PC-3 (cell line): ENCODE results near the gene RRAS2. TPM values are rescaled to one million over a fixed set of nuclear protein-coding genes. Genes with fewer than 3 reads are reported as not detected.

Experiments
- ATAC-seq: fragments of 200-7000 bp; cut with Tn5 transposase; 2 replicates; pipeline ENCODE4 v1.9.1; 2020; ENCODE audit warnings: mild to moderate bottlenecking, moderate library complexity
- BruUV-seq: library from RNA; stranded (reverse); fragments of 400-500 nt; replicated peaks from 2 replicates; lab custom pipeline; 2021; lab: Mats Ljungman, UMichigan
- CTCF ChIA-PET: fragments of 300-600 bp; sonication (Branson Sonifier 250); formaldehyde crosslinking; loops from one replicate; lab custom pipeline; 2022; ENCODE audit warnings: antibody characterized with exemption; lab: Charles Lee
- POLR2A ChIA-PET: fragments of 300-600 bp; sonication (Branson Sonifier 250); formaldehyde crosslinking; loops from one replicate; lab custom pipeline; 2022; ENCODE audit warnings: antibody characterized with exemption; ENCODE audit not compliant: unreplicated experiment; lab: Charles Lee
- DNase-seq: peaks from one replicate; pipeline ENCODE4 v3.0.0-alpha.2; 2015
- H2AFZ ChIP-seq: fragments of 300-600 bp; sonication (generic); 2 replicates; pipeline ENCODE4 v1.6.0; 2016; ENCODE audit warnings: antibody characterized with exemption, low read length
- H3F3A ChIP-seq: fragments of 300-600 bp; sonication (generic); one replicate; pipeline ENCODE4 v1.6.0; 2017; ENCODE audit warnings: antibody characterized with exemption, low read length, control low read depth, mild to moderate bottlenecking; ENCODE audit not compliant: unreplicated experiment
- H3K27ac ChIP-seq: fragments of 300-600 bp; sonication (generic); 2 replicates; pipeline ENCODE4 v1.5.1; 2016; ENCODE audit warnings: mild to moderate bottlenecking, low read length
- H3K27me3 ChIP-seq: fragments of 300-600 bp; sonication (generic); 2 replicates; pipeline ENCODE4 v1.6.1; 2016; ENCODE audit warnings: low read length, mixed read lengths
- H3K36me3 ChIP-seq: fragments of 300-600 bp; sonication (generic); 2 replicates; pipeline ENCODE4 v1.6.1; 2016; ENCODE audit warnings: low read depth, mixed run types, low read length, mixed read lengths
- H3K4me1 ChIP-seq: fragments of 300-600 bp; sonication (generic); 2 replicates; pipeline ENCODE4 v1.5.1; 2016; ENCODE audit warnings: low read length; ENCODE audit not compliant: insufficient read depth
- H3K4me2 ChIP-seq: fragments of 300-600 bp; sonication (generic); 2 replicates; pipeline ENCODE4 v1.6.0; 2016; ENCODE audit warnings: low read length
- H3K4me3 ChIP-seq: fragments of 300-600 bp; sonication (generic); 2 replicates; pipeline ENCODE4 v1.5.1; 2016; ENCODE audit warnings: mild to moderate bottlenecking, low read length, mixed read lengths
- H3K79me2 ChIP-seq: fragments of 300-600 bp; sonication (generic); 2 replicates; pipeline ENCODE4 v1.6.1; 2017; ENCODE audit warnings: low read length, mixed read lengths
- H3K9ac ChIP-seq: fragments of 300-600 bp; sonication (generic); 2 replicates; pipeline ENCODE4 v1.6.0; 2016; ENCODE audit warnings: mild to moderate bottlenecking, low read length
- H3K9me2 ChIP-seq: fragments of 300-600 bp; sonication (generic); replicated peaks from 2 replicates; pipeline ENCODE4 v1.6.1; 2016; ENCODE audit warnings: mixed run types, low read length, mixed read lengths
- H3K9me3 ChIP-seq: fragments of 300-600 bp; sonication (generic); 2 replicates; pipeline ENCODE4 v1.6.1; 2016; ENCODE audit warnings: low read length, mixed read lengths
- H4K20me1 ChIP-seq: fragments of 300-600 bp; sonication (generic); 2 replicates; pipeline ENCODE4 v1.6.1; 2016; ENCODE audit warnings: low read length, mixed read lengths
- CTCF ChIP-seq: fragments of 300-600 bp; sonication (generic); conservative IDR thresholded peaks from 2 replicates; pipeline ENCODE4 v1.5.1; 2017; ENCODE audit warnings: antibody characterized with exemption, low read depth, mild to moderate bottlenecking, low read length
- EZH2 ChIP-seq: fragments of 300-600 bp; sonication (generic); IDR thresholded peaks from one replicate; pipeline ENCODE4 v1.6.1; 2017; ENCODE audit warnings: antibody characterized with exemption, mild to moderate bottlenecking, low read length; ENCODE audit not compliant: unreplicated experiment
- EZH2phosphoT487 ChIP-seq: fragments of 300-600 bp; sonication (generic); IDR thresholded peaks from 2 replicates; pipeline ENCODE4 v1.6.1; 2018; ENCODE audit warnings: mild to moderate bottlenecking, antibody characterized with exemption, low read length, borderline replicate concordance
- intact Hi-C: fragments of 100-400 bp; cut with micrococcal nuclease; formaldehyde crosslinking; loops from 2 replicates; pipeline ENCODE4 v1.9.0; 2023
- total RNA-seq: library from RNA; depleted of rRNA; stranded (reverse); fragments of >200 nt; gene quantifications from 2 replicates; pipeline ENCODE4 v1.2.3, GENCODE V29; 2014

RRAS2 gene
- total RNA-seq, 1 experiment from 2014 or later = 58.6 TPM

GRCh38 chr11:14350716-14351238 lies 8.2 kb downstream of the RRAS2 start:
- ChIA-PET CTCF (no interaction called here), POLR2A (no interaction called here)
- no peak overlapping the region for H3K9ac ChIP-seq
- BruUV-seq = no TSS peak
- DNase-seq = no peak
- no peaks in the 10 kb centered on the region for H3K9me2 ChIP-seq
- no peaks in the 10 kb centered on the region for H3F3A ChIP-seq
- intact Hi-C loops = no loop called here
- no peak overlapping the region for H3K4me2 ChIP-seq
- ATAC-seq = no peak
- H3K27ac ChIP-seq = no peak overlapping the region
- peaks cover 6% of the 10 kb centered on the region; the same call in 1 of the 2 replicates for H3K4me1 ChIP-seq
- H3K27me3 ChIP-seq = no peaks in the 10 kb centered on the region
- no peak overlapping the region for H3K4me3 ChIP-seq
- peaks cover 96% of the 10 kb centered on the region for H3K79me2 ChIP-seq
- TF ChIP-seq EZH2phosphoT487 (no peak), CTCF (no peak), EZH2 (no peak)
- no peaks in the 10 kb centered on the region; the same call in 1 of the 2 replicates for H3K36me3 ChIP-seq
- no peaks in the 10 kb centered on the region for H3K9me3 ChIP-seq
- H2AFZ ChIP-seq = no peak overlapping the region
- H4K20me1 ChIP-seq = no peaks in the 10 kb centered on the region; the same call in 1 of the 2 replicates

- Histone ChIP-seq H3K4me3 (no peak overlapping the region), H3K9ac (no peak overlapping the region), H3K27ac (no peak overlapping the region), H3F3A (no peaks in the 10 kb centered on the region), H4K20me1 (no peaks in the 10 kb centered on the region; the same call in 1 of the 2 replicates), H3K36me3 (no peaks in the 10 kb centered on the region; the same call in 1 of the 2 replicates), H3K79me2 (peaks cover 96% of the 10 kb centered on the region), H3K4me1 (peaks cover 11% of the 10 kb centered on the region; the same call in 1 of the 2 replicates), H3K27me3 (no peaks in the 10 kb centered on the region), H3K4me2 (no peak overlapping the region), H3K9me2 (no peaks in the 10 kb centered on the region), H2AFZ (no peak overlapping the region), H3K9me3 (no peaks in the 10 kb centered on the region)
- CTCF ChIA-PET = no interaction called here
- POLR2A ChIA-PET = no interaction called here
- BruUV-seq = no TSS peak
- DNase-seq = no peak
- intact Hi-C loops = no loop called here
- ATAC-seq = no peak
- TF ChIP-seq EZH2 (no peak), CTCF (no peak), EZH2phosphoT487 (no peak)
Measured at GRCh38 chr11:14350215-14350614, 8.8 kb downstream of the RRAS2 start.

- Histone ChIP-seq H4K20me1 (0 out of 2 replicates have a peak, but pooled peaks cover under 1% of the 10 kb centered on the region), H3K4me2 (no peak overlapping the region), H3K4me1 (peaks cover 12% of the 10 kb centered on the region; the same call in 1 of the 2 replicates), H3K9ac (no peak overlapping the region), H3K9me2 (no peaks in the 10 kb centered on the region), H3K27me3 (no peaks in the 10 kb centered on the region), H3K9me3 (no peaks in the 10 kb centered on the region), H3K79me2 (peaks cover 96% of the 10 kb centered on the region), H2AFZ (no peak overlapping the region), H3K4me3 (no peak overlapping the region), H3K27ac (no peak overlapping the region), H3K36me3 (no peaks in the 10 kb centered on the region; the same call in 1 of the 2 replicates), H3F3A (no peaks in the 10 kb centered on the region)
- TF ChIP-seq EZH2 (no peak), EZH2phosphoT487 (no peak), CTCF (no peak)
- DNase-seq (no peak), ATAC-seq (no peak)
- intact Hi-C loops = no loop called here
- ChIA-PET POLR2A (no interaction called here), CTCF (no interaction called here)
- BruUV-seq = no TSS peak
Measured at GRCh38 chr11:14347991-14348390, 11.0 kb downstream of the RRAS2 start.
